Measurements from ENCODE around the gene EFEMP2.

Gene EFEMP2

DNA sequence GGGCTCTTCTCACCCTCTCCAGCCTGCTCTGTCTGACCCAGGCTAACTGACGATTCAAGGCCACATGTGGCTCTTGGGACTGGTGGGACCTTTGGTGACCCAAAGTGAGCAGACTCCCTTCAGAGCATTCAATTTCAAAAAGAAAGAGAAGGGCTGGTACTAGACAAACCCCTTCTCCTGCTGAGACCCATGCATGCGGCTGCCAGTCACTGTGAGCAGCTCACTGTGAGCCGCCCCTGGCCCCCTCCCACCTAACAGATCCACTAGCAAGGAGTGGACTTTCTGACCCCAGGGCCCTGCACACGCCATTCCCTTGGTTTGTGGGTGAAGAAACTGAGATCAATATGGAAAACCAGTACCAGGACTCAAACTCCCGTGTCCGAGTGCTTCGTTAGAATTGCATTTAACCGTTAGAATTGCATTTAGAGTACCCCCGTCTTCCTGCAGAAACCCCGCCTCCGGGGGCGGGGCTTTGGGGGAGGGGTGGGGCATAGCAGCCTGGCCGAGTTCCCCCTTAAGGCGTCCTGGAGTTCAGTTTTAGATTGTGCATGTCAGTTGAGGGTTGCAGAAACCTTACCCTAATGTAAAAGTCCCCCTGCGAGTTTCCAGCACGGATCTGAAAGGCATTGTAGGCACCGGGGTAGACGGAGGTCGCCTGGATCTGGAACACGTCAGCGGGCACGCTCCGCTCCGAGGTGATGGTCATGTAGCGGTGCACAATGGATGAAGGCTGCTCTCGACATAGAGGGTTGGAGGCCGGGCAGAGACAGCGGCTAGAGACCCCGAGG lies 5.1 kb downstream of the EFEMP2 start:
- TF ChIP-seq, protein P1, sequence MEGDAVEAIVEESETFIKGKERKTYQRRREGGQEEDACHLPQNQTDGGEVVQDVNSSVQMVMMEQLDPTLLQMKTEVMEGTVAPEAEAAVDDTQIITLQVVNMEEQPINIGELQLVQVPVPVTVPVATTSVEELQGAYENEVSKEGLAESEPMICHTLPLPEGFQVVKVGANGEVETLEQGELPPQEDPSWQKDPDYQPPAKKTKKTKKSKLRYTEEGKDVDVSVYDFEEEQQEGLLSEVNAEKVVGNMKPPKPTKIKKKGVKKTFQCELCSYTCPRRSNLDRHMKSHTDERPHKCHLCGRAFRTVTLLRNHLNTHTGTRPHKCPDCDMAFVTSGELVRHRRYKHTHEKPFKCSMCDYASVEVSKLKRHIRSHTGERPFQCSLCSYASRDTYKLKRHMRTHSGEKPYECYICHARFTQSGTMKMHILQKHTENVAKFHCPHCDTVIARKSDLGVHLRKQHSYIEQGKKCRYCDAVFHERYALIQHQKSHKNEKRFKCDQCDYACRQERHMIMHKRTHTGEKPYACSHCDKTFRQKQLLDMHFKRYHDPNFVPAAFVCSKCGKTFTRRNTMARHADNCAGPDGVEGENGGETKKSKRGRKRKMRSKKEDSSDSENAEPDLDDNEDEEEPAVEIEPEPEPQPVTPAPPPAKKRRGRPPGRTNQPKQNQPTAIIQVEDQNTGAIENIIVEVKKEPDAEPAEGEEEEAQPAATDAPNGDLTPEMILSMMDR (conservative IDR thresholded peaks at IDR 0.05; ENCODE audit: low read length): no peak
- H3K4me3 ChIP-seq (ENCODE audit: low read length): no peak overlapping the region
- DNase-seq (ENCODE audit: low read depth): no peak

DNA sequence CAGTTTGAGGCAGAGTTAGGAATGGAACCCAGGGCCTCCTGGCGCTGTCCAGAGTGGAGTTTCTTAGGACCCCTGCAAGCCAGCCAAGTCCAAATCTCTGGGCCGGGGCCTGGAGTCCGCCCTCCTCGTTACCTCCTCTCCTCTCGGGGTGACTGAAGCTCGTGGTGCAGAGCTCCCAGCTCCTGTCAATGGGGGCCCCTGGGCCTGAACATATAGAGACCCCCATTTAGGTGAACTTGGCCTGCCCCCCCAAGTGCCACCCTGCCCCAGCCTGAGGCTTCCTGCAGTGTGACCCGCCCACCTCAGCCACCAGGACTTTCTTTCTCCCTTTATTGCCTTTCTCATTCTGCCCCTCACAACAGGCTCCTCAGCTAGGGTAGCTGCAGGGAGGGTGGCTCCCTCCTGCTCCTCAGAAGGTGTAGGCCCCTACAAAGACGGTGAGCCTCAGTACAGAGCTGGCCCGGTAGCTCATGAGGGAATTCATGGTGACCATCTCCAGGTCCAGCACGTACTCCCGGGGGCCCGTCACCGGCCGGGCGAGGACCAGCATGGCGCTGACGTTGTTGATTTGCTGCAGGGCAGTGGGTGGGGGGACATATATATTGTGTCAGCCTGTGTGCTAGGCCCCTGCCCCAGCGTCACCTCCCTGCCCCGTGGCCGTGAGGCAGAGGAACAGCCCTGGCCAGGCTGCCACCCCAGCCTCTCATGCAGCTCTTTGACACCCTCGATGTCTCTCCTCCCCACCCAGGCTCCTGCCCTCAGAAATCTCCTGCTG lies 5.9 kb downstream of the EFEMP2 start:
- no peak for DNase-seq (ENCODE audit: low read depth)
- TF ChIP-seq, protein P1 (conservative IDR thresholded peaks at IDR 0.05; ENCODE audit: low read length): no peak
- H3K4me3 ChIP-seq (ENCODE audit: low read length): no peak overlapping the region

DNA sequence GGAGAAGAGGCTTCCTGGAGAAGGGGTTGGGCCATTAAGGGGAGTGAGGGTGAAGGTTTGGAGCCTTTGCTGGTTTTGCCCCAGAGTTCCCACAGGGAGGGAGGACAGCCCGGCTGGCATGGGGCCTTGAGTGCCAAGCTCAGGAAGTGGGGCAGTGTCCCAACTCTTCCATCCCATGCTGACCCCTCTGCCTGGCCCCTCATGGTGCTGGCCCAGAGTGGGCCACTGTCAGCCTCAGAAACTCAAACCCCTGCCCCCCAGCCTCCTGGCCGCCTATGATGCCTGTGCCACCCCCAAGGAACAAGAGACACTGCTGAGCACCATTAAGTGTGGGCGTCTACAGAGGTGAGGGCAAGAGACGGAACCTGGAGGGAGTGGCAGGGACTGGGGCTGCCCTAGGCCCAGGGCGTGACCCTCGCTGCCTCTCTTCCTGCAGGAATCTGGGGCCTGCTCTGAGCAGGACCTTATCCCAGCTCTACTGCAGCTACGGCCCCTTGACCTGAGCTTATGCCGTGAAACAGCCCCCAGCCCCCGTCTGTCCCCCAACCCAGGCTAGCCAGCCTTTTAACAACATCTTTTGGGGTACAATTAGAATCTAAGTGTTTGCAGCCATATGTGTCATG lies 6.9 kb downstream of the EFEMP2 start:
- no peak for DNase-seq (ENCODE audit: low read depth)
- no peak overlapping the region for H3K4me3 ChIP-seq (ENCODE audit: low read length)
- TF ChIP-seq, protein P1 (conservative IDR thresholded peaks at IDR 0.05; ENCODE audit: low read length): no peak

DNA sequence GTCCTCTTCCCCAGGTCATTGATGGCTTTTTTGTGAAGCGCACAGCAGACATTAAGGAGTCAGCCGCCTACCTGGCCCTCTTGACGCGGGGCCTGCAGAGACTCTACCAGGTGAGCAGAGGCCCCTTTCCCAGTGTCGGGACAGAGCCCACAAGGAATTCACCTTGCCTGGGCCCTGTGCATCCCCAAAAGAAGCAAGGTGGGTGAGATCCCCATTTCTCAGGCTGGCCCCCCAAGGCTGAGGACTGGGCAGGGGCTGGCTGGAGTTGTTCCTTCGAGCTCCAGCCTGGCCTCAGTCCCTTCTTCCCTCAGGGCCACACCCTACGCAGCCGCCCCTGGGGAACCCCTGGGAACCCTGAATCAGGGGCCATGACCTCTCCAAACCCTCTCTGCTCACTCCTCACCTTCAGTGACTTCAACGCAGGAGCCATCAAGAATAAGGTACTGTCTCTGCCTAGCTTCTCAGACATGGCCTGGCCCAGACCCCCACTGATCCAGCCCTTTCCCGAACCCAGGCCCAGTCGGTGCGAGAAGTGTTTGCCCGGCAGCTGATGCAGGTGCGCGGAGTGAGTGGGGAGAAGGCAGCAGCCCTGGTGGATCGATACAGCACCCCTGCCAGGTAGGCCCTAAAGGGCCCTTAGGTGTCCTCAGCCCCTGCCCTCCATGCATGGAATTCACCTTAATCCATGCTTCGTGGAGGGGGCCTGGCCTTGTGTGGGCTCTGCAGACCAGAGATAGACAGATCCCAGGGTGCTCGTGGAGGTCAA lies 7.7 kb downstream of the EFEMP2 start:
- no peak overlapping the region for H3K4me3 ChIP-seq (ENCODE audit: low read length)
- TF ChIP-seq, protein P1 (conservative IDR thresholded peaks at IDR 0.05; ENCODE audit: low read length): no peak
- no peak for DNase-seq (ENCODE audit: low read depth)

DNA sequence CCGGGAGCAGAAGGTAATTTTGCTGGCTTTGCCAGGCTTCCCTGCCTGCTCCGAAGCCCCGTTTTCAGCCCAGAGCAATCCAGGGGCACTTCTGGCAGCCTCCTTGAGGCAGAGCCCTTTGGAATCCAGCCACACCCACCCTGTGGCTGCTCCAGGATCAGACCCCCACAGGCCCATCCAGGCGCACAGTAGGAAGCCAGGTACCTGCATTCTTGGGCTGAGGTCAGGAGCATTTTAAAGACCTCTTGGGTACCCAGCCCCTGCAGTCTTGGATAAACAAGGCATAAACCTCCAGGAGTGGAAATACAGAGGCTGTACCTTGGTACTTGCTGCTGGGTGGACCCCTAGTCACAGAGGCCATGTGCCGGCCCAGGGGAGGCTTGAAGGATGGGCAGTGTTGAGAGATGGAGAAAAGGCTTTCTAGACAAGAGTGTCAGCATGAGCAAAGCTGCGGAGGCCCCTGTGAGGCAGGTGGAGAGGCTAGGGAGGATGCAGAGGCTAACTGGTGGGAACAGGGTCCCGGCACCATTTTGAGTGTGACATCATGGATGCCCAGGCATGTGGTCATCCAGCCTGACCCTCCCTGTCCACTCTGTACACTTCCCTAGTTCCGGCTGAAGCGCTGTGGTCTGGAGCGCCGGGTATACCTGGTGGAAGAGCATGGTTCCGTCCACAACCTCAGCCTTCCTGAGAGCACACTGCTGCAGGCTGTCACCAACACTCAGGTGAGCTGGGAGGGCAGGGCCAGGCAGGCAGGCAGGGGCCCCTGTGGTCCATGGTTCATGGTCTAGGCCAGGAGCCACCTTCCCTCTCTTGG lies 8.5 kb downstream of the EFEMP2 start:
- H3K4me3 ChIP-seq (ENCODE audit: low read length): no peak overlapping the region
- DNase-seq (ENCODE audit: low read depth): no peak
- TF ChIP-seq, protein P1 (conservative IDR thresholded peaks at IDR 0.05; ENCODE audit: low read length): no peak

Data from AG10803 (cell line).